A549 (cell line): Measurements from ENCODE around the gene FGF18. TPM values are rescaled to one million over a fixed set of nuclear protein-coding genes. Genes with fewer than 3 reads are reported as not detected.

Source experiments
- ATAC-seq, 2 experiments: fragments of 200-7000 bp in 1 of 2; fragments of >200 bp in 1 of 2; cut with Nextera tagmentation in 1 of 2; cut with Tn5 transposase in 1 of 2; 3 replicates each; pipeline versions ENCODE4 v1.8.0 to v1.9.1; 2018 to 2020; ENCODE audit warnings: mild to moderate bottlenecking in 1 of 2, moderate library complexity in 1 of 2
- CTCF ChIA-PET: fragments of 300-600 bp; sonication (Branson Sonifier 250); formaldehyde crosslinking; extraction: SDS; loops from one replicate; lab custom pipeline; 2021; ENCODE audit warnings: antibody characterized with exemption, inconsistent platforms; lab: Yijun Ruan, JAX
- POLR2A ChIA-PET: fragments of 350-600 bp; formaldehyde crosslinking; extraction: SDS; loops from one replicate; lab custom pipeline; 2021; ENCODE audit warnings: antibody characterized with exemption, inconsistent platforms; lab: Yijun Ruan, JAX
- DNase-seq, 2 experiments: peaks; one replicate each; pipeline versions ENCODE4 v3.0.0 to v3.0.0-alpha.2; 2011 to 2016; ENCODE audit warnings: low read depth in 1 of 2, low spot score in 1 of 2
- FAIRE-seq: peaks from 2 replicates; lab custom pipeline; 2011; peaks lifted over from hg19 to GRCh38; lab: Jason Lieb, UNC
- H3K27ac ChIP-seq, 2 experiments: fragments of >200 bp; sonication (Bioruptor Twin); formaldehyde crosslinking; 3 replicates each; pipeline ENCODE4 v1.5.1; 2016 to 2017
- H3K4me1 ChIP-seq: fragments of >200 bp; sonication (Bioruptor Twin); formaldehyde crosslinking; 3 replicates; pipeline ENCODE4 v1.6.1; 2016
- H3K4me2 ChIP-seq: fragments of >200 bp; sonication (Bioruptor Twin); formaldehyde crosslinking; 3 replicates; pipeline ENCODE4 v1.6.1; 2016
- H3K4me3 ChIP-seq: fragments of >200 bp; sonication (Bioruptor Twin); formaldehyde crosslinking; 3 replicates; pipeline ENCODE4 v1.5.1; 2016
- H3K9me3 ChIP-seq: fragments of >200 bp; sonication (Bioruptor Twin); formaldehyde crosslinking; 3 replicates; pipeline ENCODE4 v1.6.1; 2016
- ATOH8 ChIP-seq: fragments of 250-450 bp; sonication (Bioruptor Pico); IDR thresholded peaks from 2 replicates; pipeline ENCODE4 v1.5.0; 2020; ENCODE audit warnings: low read depth, mild to moderate bottlenecking, moderate library complexity
- BHLHE40 ChIP-seq: IDR thresholded peaks from 2 replicates; pipeline ENCODE4 v1.6.1; 2012; ENCODE audit warnings: low read depth, low read length, inconsistent platforms
- CBX8 ChIP-seq: fragments of 200-600 bp; sonication (generic); IDR thresholded peaks from 2 replicates; pipeline ENCODE4 v1.6.1; 2016
- CEBPB ChIP-seq, 2 experiments: fragments of >200 bp in 1 of 2; sonication (Bioruptor Twin) in 1 of 2; formaldehyde crosslinking in 1 of 2; IDR thresholded peaks; 2 replicates each; pipeline ENCODE4 v1.6.1; 2012 to 2016
- CTCF ChIP-seq: fragments of >200 bp; sonication (Bioruptor Twin); formaldehyde crosslinking; IDR thresholded peaks from 3 replicates; pipeline ENCODE4 v1.5.1; 2016
- EHMT2 ChIP-seq: fragments of 200-600 bp; sonication (generic); IDR thresholded peaks from 2 replicates; pipeline ENCODE4 v1.6.1; 2016; ENCODE audit warnings: antibody characterized with exemption, low read depth, mild to moderate bottlenecking, moderate library complexity
- ESRRA ChIP-seq: fragments of 150-350 bp; IDR thresholded peaks from 2 replicates; pipeline ENCODE4 v1.6.1; 2014; ENCODE audit warnings: mild to moderate bottlenecking, low read length, borderline replicate concordance
- GATA3 ChIP-seq: IDR thresholded peaks from 2 replicates; pipeline ENCODE4 v1.6.1; 2012; ENCODE audit warnings: borderline replicate concordance
- HMGXB4 ChIP-seq: fragments of 250-450 bp; sonication (Bioruptor Pico); IDR thresholded peaks from 2 replicates; pipeline ENCODE4 v1.5.0; 2021; ENCODE audit warnings: mild to moderate bottlenecking, moderate library complexity, borderline replicate concordance
- KDM1A ChIP-seq: fragments of 200-600 bp; sonication (generic); IDR thresholded peaks from 2 replicates; pipeline ENCODE4 v1.6.1; 2016; ENCODE audit warnings: low read depth, mild to moderate bottlenecking
- KDM5A ChIP-seq: fragments of 200-600 bp; sonication (generic); IDR thresholded peaks from 2 replicates; pipeline ENCODE4 v1.6.1; 2016; ENCODE audit warnings: antibody characterized with exemption, mild to moderate bottlenecking
- MAZ ChIP-seq: fragments of 150-350 bp; IDR thresholded peaks from 2 replicates; pipeline ENCODE4 v1.6.1; 2014; ENCODE audit warnings: antibody characterized with exemption, low read depth, low read length, borderline replicate concordance
- NPAS2 ChIP-seq: fragments of 250-450 bp; sonication (Bioruptor Pico); IDR thresholded peaks from 2 replicates; pipeline ENCODE4 v1.8.0; 2022; ENCODE audit warnings: mild to moderate bottlenecking, moderate library complexity, borderline replicate concordance
- NR3C1 ChIP-seq: fragments of >200 bp; sonication (Bioruptor Twin); formaldehyde crosslinking; IDR thresholded peaks from 3 replicates; pipeline ENCODE4 v1.6.1; 2017
- PHF8 ChIP-seq: fragments of 200-600 bp; sonication (generic); IDR thresholded peaks from 2 replicates; pipeline ENCODE4 v1.6.1; 2016; ENCODE audit warnings: low read depth, mild to moderate bottlenecking, antibody characterized with exemption, moderate library complexity, borderline replicate concordance
- POLR2A ChIP-seq: IDR thresholded peaks from 2 replicates; pipeline ENCODE4 v1.6.1; 2012; ENCODE audit warnings: mild to moderate bottlenecking, low read length
- RARB ChIP-seq: fragments of 250-450 bp; sonication (Bioruptor Pico); IDR thresholded peaks from 2 replicates; pipeline ENCODE4 v1.8.0; 2021; ENCODE audit warnings: mild to moderate bottlenecking, moderate library complexity
- RCOR1 ChIP-seq: fragments of 150-350 bp; IDR thresholded peaks from 2 replicates; pipeline ENCODE4 v1.6.1; 2014; ENCODE audit warnings: antibody characterized with exemption, low read length, low read depth
- RNF2 ChIP-seq: fragments of 200-600 bp; sonication (generic); IDR thresholded peaks from 2 replicates; pipeline ENCODE4 v1.6.1; 2016; ENCODE audit warnings: low read depth, mild to moderate bottlenecking, antibody characterized with exemption, moderate library complexity, borderline replicate concordance
- SMC3 ChIP-seq: fragments of >200 bp; sonication (Bioruptor Twin); formaldehyde crosslinking; IDR thresholded peaks from 3 replicates; pipeline ENCODE4 v1.6.1; 2018; ENCODE audit warnings: inconsistent platforms
- USF2 ChIP-seq: fragments of 450-650 bp; IDR thresholded peaks from 2 replicates; pipeline ENCODE4 v1.6.1; 2014; ENCODE audit warnings: antibody characterized with exemption
- ZC3H11A ChIP-seq: fragments of 450-650 bp; IDR thresholded peaks from 2 replicates; pipeline ENCODE4 v1.6.1; 2014; ENCODE audit warnings: antibody characterized with exemption, mild to moderate bottlenecking
- ZFP36 ChIP-seq: fragments of 450-650 bp; IDR thresholded peaks from 2 replicates; pipeline ENCODE4 v1.6.1; 2014; ENCODE audit warnings: borderline replicate concordance; ENCODE audit not compliant: partially characterized antibody
- ZSCAN20 ChIP-seq: fragments of 250-450 bp; sonication (Bioruptor Pico); IDR thresholded peaks from 2 replicates; pipeline ENCODE4 v1.8.0; 2022; ENCODE audit warnings: mild to moderate bottlenecking, moderate library complexity
- WGBS: methylation state at CpG from one replicate; pipeline ENCODE4 v1.1.6; 2017; ENCODE audit errors: missing lambda C conversion rate; 5-methylcytosine and 5-hydroxymethylcytosine counted together
- polyA plus RNA-seq, 4 experiments: library from polyadenylated mRNA; depleted of rRNA in 3 of 4; stranded (reverse); fragments of >200 nt; fragmentation: RNase III in 1 of 4; extraction: RNeasy Plus Mini Kit Qiagen cat#74134 plus additional on column Dnase treatment in 1 of 4; gene quantifications; 2 replicates in 3 of 4; 3 replicates in 1 of 4; pipeline ENCODE4 v1.2.3, GENCODE V29; 2011 to 2017

Gene FGF18
- polyA plus RNA-seq, 2 of the 4 experiments (the other 2 are of a cell fraction), result 0.09 to 0.16 TPM

GRCh38 chr5:171467107-171467506, 47.7 kb downstream of the FGF18 start:
- POLR2A ChIA-PET, result no interaction called here
- Histone ChIP-seq H3K4me2 (no peak overlapping the region), H3K4me3 (no peak overlapping the region), H3K9me3 (no peaks in the 10 kb centered on the region), H3K27ac (no peak overlapping the region), H3K4me1 (no peaks in the 10 kb centered on the region)
- TF ChIP-seq NPAS2 (CRISPR knock-in tag) (no peak), RNF2 (no peak), CEBPB (IDR thresholded peaks at IDR 0.05) (no peak), USF2 (no peak), MAZ (no peak), NR3C1 (no peak)
- WGBS, result 60% methylated on average over 12 of the region's 12 CpGs
- FAIRE-seq (no peak), ATAC-seq (no peak), DNase-seq (no peak)
- CTCF ChIA-PET, result interaction anchor here (0.6 to 0.7 kb wide), 2 partner anchors 651 to 1590 kb away, joined by 3 read pairs; no protein-coding TSS in a partner anchor

GRCh38 chr5:171469326-171469725, 49.9 kb downstream of the FGF18 start:
- WGBS, result 52% methylated on average over 4 of the region's 4 CpGs

GRCh38 chr5:171470420-171470819, 51.0 kb downstream of the FGF18 start:
- H3K27ac ChIP-seq, result no peak overlapping the region
- CTCF ChIA-PET, result interaction anchor here (0.6 to 4.8 kb wide), 2 partner anchors 14 to 63 kb away, joined by 4 to 35 read pairs; no protein-coding TSS in a partner anchor
- ATAC-seq, result no peak
- 71% methylated on average over 15 of the region's 15 CpGs for WGBS
- no peak for FAIRE-seq
- no peak overlapping the region for H3K4me2 ChIP-seq
- POLR2A ChIA-PET, result interaction anchor here (1.2 kb wide), 1 partner anchor 83 kb away, joined by 5 read pairs; the partner anchor contains the start of gene NPM1
- TF ChIP-seq GATA3 (no peak), POLR2A (no peak), SMC3 (no peak)
- H3K9me3 ChIP-seq, result no peaks in the 10 kb centered on the region
- H3K4me1 ChIP-seq, result no peaks in the 10 kb centered on the region
- DNase-seq, result no peak
- H3K4me3 ChIP-seq, result no peak overlapping the region

More at GRCh38 chr5:171469326-171469725, 49.9 kb downstream of the FGF18 start:
- ATAC-seq, result no peak
- no peak overlapping the region for H3K27ac ChIP-seq
- H3K4me1 ChIP-seq, result no peaks in the 10 kb centered on the region
- no peak for TF ChIP-seq ZFP36
- no peak for TF ChIP-seq RCOR1
- no peaks in the 10 kb centered on the region for H3K9me3 ChIP-seq
- DNase-seq, result no peak
- CTCF ChIA-PET, result interaction anchor here (1.4 kb wide), 1 partner anchor 15 kb away, joined by 5 read pairs; no protein-coding TSS in a partner anchor
- H3K4me3 ChIP-seq, result no peak overlapping the region
- POLR2A ChIA-PET, result no interaction called here
- no peak for FAIRE-seq
- no peak overlapping the region for H3K4me2 ChIP-seq

GRCh38 chr5:171474230-171474813, 54.9 kb downstream of the FGF18 start:
- no peak overlapping the region for H3K4me2 ChIP-seq
- WGBS, result 83% methylated on average over 16 of the region's 16 CpGs
- ChIA-PET CTCF (interaction anchor here (1.0 to 4.8 kb wide), 2 partner anchors 10 to 26 kb away, joined by 3 to 35 read pairs; no protein-coding TSS in a partner anchor), POLR2A (no interaction called here)
- H3K27ac ChIP-seq, result no peak overlapping the region
- DNase-seq (no peak), ATAC-seq (no peak), FAIRE-seq (no peak)
- H3K4me3 ChIP-seq, result no peak overlapping the region
- no peaks in the 10 kb centered on the region for H3K9me3 ChIP-seq
- H3K4me1 ChIP-seq, result no peaks in the 10 kb centered on the region
- TF ChIP-seq KDM1A (no peak), ZSCAN20 (no peak), NR3C1 (no peak), USF2 (no peak), HMGXB4 (CRISPR knock-in tag) (no peak), ZC3H11A (no peak), RARB (no peak), PHF8 (no peak), SMC3 (no peak), KDM5A (no peak), BHLHE40 (no peak), CBX8 (no peak), ESRRA (no peak), ATOH8 (CRISPR knock-in tag) (no peak), CTCF (no peak), EHMT2 (no peak)
